Esophagus squamous epithelium (tissue), 5 donors: ENCODE results near the gene MEI1. TPM values are rescaled to one million over a fixed set of nuclear protein-coding genes. Genes with fewer than 3 reads are reported as not detected.

Experiments used
- DNase-seq: peaks from one replicate; lab custom pipeline; 2025; lab: John Stamatoyannopoulos, UW
- H3K27ac ChIP-seq, 4 donors: fragments of 200-600 bp; sonication (generic); one replicate each; pipeline ENCODE4 v1.5.1; 2016 to 2019; ENCODE audit warnings: mild to moderate bottlenecking in 1 of 4
- H3K27me3 ChIP-seq, 4 donors: fragments of 200-600 bp; sonication (generic); 1 replicate in 3 of 4; 2 replicates in 1 of 4; pipeline versions ENCODE4 v1.5.1 to v1.6.0; 2017 to 2021; ENCODE audit warnings: antibody characterized with exemption in 1 of 4
- H3K36me3 ChIP-seq, 3 donors: fragments of 200-600 bp; sonication (generic); one replicate each; pipeline ENCODE4 v1.5.1; 2016 to 2019
- H3K4me1 ChIP-seq, 3 donors: fragments of 200-600 bp; sonication (generic); one replicate each; pipeline ENCODE4 v1.5.1; 2017 to 2019
- H3K4me3 ChIP-seq, 4 donors: fragments of 200-600 bp; sonication (generic); 1 replicate in 3 of 4; 2 replicates in 1 of 4; pipeline ENCODE4 v1.5.1; 2016 to 2019; ENCODE audit warnings: mild to moderate bottlenecking in 2 of 4, moderate library complexity in 1 of 4
- H3K9me3 ChIP-seq, 3 donors: fragments of 200-600 bp; sonication (generic); one replicate each; pipeline ENCODE4 v1.5.1; 2016 to 2019
- POLR2A ChIP-seq, 4 donors: fragments of 450-650 bp; IDR thresholded peaks; one replicate each; pipeline ENCODE4 v1.6.1; 2017; ENCODE audit warnings: antibody characterized with exemption in 4 of 4, mild to moderate bottlenecking in 4 of 4, moderate library complexity in 3 of 4
- WGBS, 2 donors: methylation state at CpG; one replicate each; pipeline ENCODE4 v1.1.5; 2018; 5-methylcytosine and 5-hydroxymethylcytosine counted together
- intact Hi-C: fragments of 100-400 bp; cut with DNase I; formaldehyde crosslinking; loops from one replicate; pipeline ENCODE4 v1.15.0; 2022
- total RNA-seq, 4 donors: library from RNA; depleted of rRNA; stranded (reverse); fragments of >200 nt; gene quantifications; one replicate each; pipeline ENCODE4 v1.1.0, GENCODE V29; 2016
- TF ChIP-seq, protein P1 (sequence below), 6 experiments: fragments of 450-650 bp in 4 of 6; fragments of 200-600 bp in 2 of 6; sonication (generic) in 2 of 6; IDR thresholded peaks; one replicate each; pipeline ENCODE4 v1.5.1; 2016 to 2019; ENCODE audit warnings: antibody characterized with exemption in 6 of 6, mild to moderate bottlenecking in 4 of 6, moderate library complexity in 4 of 6
- donor health status: DM: yes; HTN: yes; CAD: no.

The MEI1 gene
- total RNA-seq, 4 donors from 2014 or later = 0.09 to 1.3 (median 0.52) TPM

- intact Hi-C loops = no loop called here
- H3K36me3 ChIP-seq = peaks cover 0 to 88% (median 5%) of the 10 kb centered on the region in 3 donors
Observed at GRCh38 chr22:41812805-41813545, 113.7 kb downstream of the MEI1 start.

GRCh38 chr22:41813726-41814410, 114.6 kb downstream of the MEI1 start:
- intact Hi-C loops = no loop called here
- no peak for DNase-seq
- H3K4me3 ChIP-seq = no peak overlapping the region
- 94 to 100% methylated on average over 3 to 6 of the region's 9 CpGs for WGBS, 2 donors
- H3K27ac ChIP-seq = no peak overlapping the region
- H3K4me1 ChIP-seq = no peaks in the 10 kb centered on the region
- TF ChIP-seq, protein P1, sequence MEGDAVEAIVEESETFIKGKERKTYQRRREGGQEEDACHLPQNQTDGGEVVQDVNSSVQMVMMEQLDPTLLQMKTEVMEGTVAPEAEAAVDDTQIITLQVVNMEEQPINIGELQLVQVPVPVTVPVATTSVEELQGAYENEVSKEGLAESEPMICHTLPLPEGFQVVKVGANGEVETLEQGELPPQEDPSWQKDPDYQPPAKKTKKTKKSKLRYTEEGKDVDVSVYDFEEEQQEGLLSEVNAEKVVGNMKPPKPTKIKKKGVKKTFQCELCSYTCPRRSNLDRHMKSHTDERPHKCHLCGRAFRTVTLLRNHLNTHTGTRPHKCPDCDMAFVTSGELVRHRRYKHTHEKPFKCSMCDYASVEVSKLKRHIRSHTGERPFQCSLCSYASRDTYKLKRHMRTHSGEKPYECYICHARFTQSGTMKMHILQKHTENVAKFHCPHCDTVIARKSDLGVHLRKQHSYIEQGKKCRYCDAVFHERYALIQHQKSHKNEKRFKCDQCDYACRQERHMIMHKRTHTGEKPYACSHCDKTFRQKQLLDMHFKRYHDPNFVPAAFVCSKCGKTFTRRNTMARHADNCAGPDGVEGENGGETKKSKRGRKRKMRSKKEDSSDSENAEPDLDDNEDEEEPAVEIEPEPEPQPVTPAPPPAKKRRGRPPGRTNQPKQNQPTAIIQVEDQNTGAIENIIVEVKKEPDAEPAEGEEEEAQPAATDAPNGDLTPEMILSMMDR (IDR thresholded peaks at IDR 0.05) = no peak
- no peak for TF ChIP-seq POLR2A (IDR thresholded peaks at IDR 0.05)
- no peaks in the 10 kb centered on the region for H3K27me3 ChIP-seq
- H3K9me3 ChIP-seq = no peaks in the 10 kb centered on the region
- H3K36me3 ChIP-seq = peaks cover 0 to 80% (median 5%) of the 10 kb centered on the region in 3 donors

More at GRCh38 chr22:41812805-41813545, 113.7 kb downstream of the MEI1 start:
- Histone ChIP-seq H3K4me1 (no peaks in the 10 kb centered on the region), H3K27me3 (no peaks in the 10 kb centered on the region), H3K4me3 (no peak overlapping the region), H3K9me3 (no peaks in the 10 kb centered on the region), H3K27ac (no peak overlapping the region)
- TF ChIP-seq, protein P1 (IDR thresholded peaks at IDR 0.05) = no peak
- TF ChIP-seq POLR2A (IDR thresholded peaks at IDR 0.05) = no peak
- no peak for DNase-seq
- 90 to 93% methylated on average over 11 to 16 of the region's 16 CpGs for WGBS, 2 donors

DNA sequence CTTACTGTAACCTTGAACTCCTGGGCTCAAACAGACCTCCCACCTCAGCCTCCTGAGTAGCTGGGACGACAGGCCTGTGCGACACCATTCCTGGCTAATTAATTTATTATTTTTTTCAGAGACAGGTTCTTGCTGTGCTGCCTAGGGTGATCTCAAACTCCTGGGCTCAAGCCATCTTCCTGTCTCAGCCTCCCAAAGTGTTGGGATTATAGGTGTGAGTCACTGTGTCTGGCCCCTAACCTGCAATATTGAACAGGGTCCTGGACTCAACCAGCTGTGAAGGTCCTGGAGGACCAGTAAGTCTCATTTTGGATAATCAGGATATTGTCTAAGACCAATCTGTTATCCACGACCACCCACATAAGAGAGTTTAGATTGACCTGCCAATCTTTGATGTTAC, 116.4 kb downstream of the MEI1 start:
- no peak for TF ChIP-seq POLR2A (IDR thresholded peaks at IDR 0.05)
- TF ChIP-seq, protein P1 (IDR thresholded peaks at IDR 0.05) = no peak
- no peak overlapping the region for H3K4me3 ChIP-seq
- intact Hi-C loops = no loop called here
- H3K27me3 ChIP-seq = no peaks in the 10 kb centered on the region
- H3K4me1 ChIP-seq = no peaks in the 10 kb centered on the region
- no peak for DNase-seq
- peaks cover 0 to 70% (median 5%) of the 10 kb centered on the region in 3 donors for H3K36me3 ChIP-seq
- no peaks in the 10 kb centered on the region for H3K9me3 ChIP-seq
- WGBS, 2 donors = 79 to 83% methylated on average over 2 to 3 of the region's 3 CpGs
- H3K27ac ChIP-seq = no peak overlapping the region

DNA sequence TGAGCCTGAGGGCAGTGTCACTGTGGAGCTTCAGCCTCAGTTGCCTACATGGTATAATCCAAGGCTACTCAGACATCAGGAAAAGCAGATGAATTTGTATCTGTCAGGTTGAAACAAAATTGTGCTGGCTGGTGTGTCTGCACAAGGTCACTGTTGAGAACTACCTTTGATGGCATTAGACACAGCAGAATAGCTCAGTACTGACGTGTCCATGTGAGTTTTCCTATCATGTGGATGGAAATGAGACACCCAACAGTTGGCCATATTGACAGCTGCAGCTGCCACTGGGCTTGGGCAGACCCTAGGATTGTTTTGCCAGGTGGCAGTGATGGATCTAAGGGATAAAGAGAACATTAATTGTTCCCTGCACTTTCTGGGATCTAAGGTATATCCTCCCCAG, 116.9 kb downstream of the MEI1 start:
- no peak for DNase-seq
- Histone ChIP-seq H3K4me3 (no peak overlapping the region), H3K4me1 (no peaks in the 10 kb centered on the region), H3K36me3 (peaks cover 0 to 64% (median 5%) of the 10 kb centered on the region in 3 donors), H3K9me3 (no peaks in the 10 kb centered on the region), H3K27ac (no peak overlapping the region), H3K27me3 (no peaks in the 10 kb centered on the region)
- no peak for TF ChIP-seq POLR2A (IDR thresholded peaks at IDR 0.05)
- TF ChIP-seq, protein P1 (IDR thresholded peaks at IDR 0.05) = no peak
- WGBS, 2 donors = 71 to 89% methylated on average over 1 of the region's 1 CpG
- intact Hi-C loops = no loop called here

- TF ChIP-seq, protein P1 (IDR thresholded peaks at IDR 0.05) = no peak
- no peak for TF ChIP-seq POLR2A (IDR thresholded peaks at IDR 0.05)
- intact Hi-C loops = no loop called here
- H3K4me1 ChIP-seq = no peaks in the 10 kb centered on the region
- no peak for DNase-seq
- H3K27me3 ChIP-seq = no peaks in the 10 kb centered on the region
- WGBS, 2 donors = 82 to 100% methylated on average over 2 of the region's 2 CpGs
- no peaks in the 10 kb centered on the region for H3K9me3 ChIP-seq
- H3K36me3 ChIP-seq = peaks cover 0 to 58% (median 5%) of the 10 kb centered on the region in 3 donors
- no peak overlapping the region for H3K27ac ChIP-seq
- H3K4me3 ChIP-seq = no peak overlapping the region
Observed at GRCh38 chr22:41816871-41817270, 117.6 kb downstream of the MEI1 start.
